HepG2 (cell line): ENCODE results near the gene CIB2. TPM values are rescaled to one million over a fixed set of nuclear protein-coding genes. Genes with fewer than 3 reads are reported as not detected.
A peak's percentile ranks its signal among the peaks of the same experiment; 100 is the strongest.

Source experiments
- CCDC6 ChIP-seq: sonication (generic); formaldehyde crosslinking; IDR thresholded peaks from 2 replicates; pipeline ENCODE4 v1.8.1; 2022; ENCODE audit warnings: mild to moderate bottlenecking, missing genetic modification reagents, moderate library complexity
- CREM ChIP-seq, 2 experiments: sonication (generic) in 1 of 2; formaldehyde crosslinking in 1 of 2; IDR thresholded peaks; 2 replicates each; pipeline versions ENCODE4 v1.4.0 to v1.6.1; 2016 to 2020; ENCODE audit warnings: antibody characterized with exemption in 1 of 2, mild to moderate bottlenecking in 1 of 2, missing genetic modification reagents in 1 of 2
- HNF4A ChIP-seq: sonication (generic); formaldehyde crosslinking; IDR thresholded peaks from 2 replicates; pipeline ENCODE4 v1.4.0; 2020; ENCODE audit warnings: missing genetic modification reagents
- MNT ChIP-seq: fragments of 450-650 bp; IDR thresholded peaks from 2 replicates; pipeline ENCODE4 v1.6.1; 2016
- NAIF1 ChIP-seq: sonication (generic); formaldehyde crosslinking; IDR thresholded peaks from 2 replicates; pipeline ENCODE4 v1.5.0; 2020; ENCODE audit warnings: mild to moderate bottlenecking, missing genetic modification reagents, borderline replicate concordance
- NCOA2 ChIP-seq: sonication (generic); formaldehyde crosslinking; IDR thresholded peaks from 2 replicates; pipeline ENCODE4 v1.8.0; 2022; ENCODE audit warnings: inconsistent platforms
- PATZ1 ChIP-seq: sonication (generic); formaldehyde crosslinking; IDR thresholded peaks from 2 replicates; pipeline ENCODE4 v1.4.0; 2020; ENCODE audit warnings: missing genetic modification reagents
- TAF15 ChIP-seq: fragments of 200-400 bp; formaldehyde crosslinking; IDR thresholded peaks from one replicate; pipeline ENCODE4 v1.6.1; 2018; ENCODE audit warnings: mild to moderate bottlenecking, low read depth, low read length; ENCODE audit not compliant: poor library complexity, severe bottlenecking
- TFAP4 ChIP-seq: sonication (generic); IDR thresholded peaks from 2 replicates; pipeline ENCODE4 v1.6.1; 2016; ENCODE audit warnings: low read depth, borderline replicate concordance
- ZNF17 ChIP-seq: sonication (generic); formaldehyde crosslinking; IDR thresholded peaks from 2 replicates; pipeline ENCODE4 v1.5.0; 2020; ENCODE audit warnings: mild to moderate bottlenecking, missing genetic modification reagents
- ZNF430 ChIP-seq: sonication (generic); formaldehyde crosslinking; IDR thresholded peaks from 2 replicates; pipeline ENCODE4 v1.9.0; 2021; ENCODE audit warnings: mild to moderate bottlenecking, missing genetic modification reagents
- ZNF569 ChIP-seq: sonication (generic); formaldehyde crosslinking; IDR thresholded peaks from 2 replicates; pipeline ENCODE4 v1.5.0; 2020; ENCODE audit warnings: mild to moderate bottlenecking, missing genetic modification reagents, moderate library complexity, borderline replicate concordance
- ZNF674 ChIP-seq: sonication (generic); formaldehyde crosslinking; IDR thresholded peaks from 2 replicates; pipeline ENCODE4 v1.5.0; 2020; ENCODE audit warnings: low read depth, mild to moderate bottlenecking, missing genetic modification reagents
- polyA plus RNA-seq, 8 experiments: library from polyadenylated mRNA; depleted of rRNA in 3 of 8; stranded (reverse) in 7 of 8; unstranded in 1 of 8; fragments of >200 nt; fragmentation: Illumina TruSeq in 4 of 8; extraction: Trizol in 4 of 8; gene quantifications; 2 replicates each; pipeline versions ENCODE4 v1.2.1 to v1.2.3, GENCODE V29; 2011 to 2016; ENCODE audit warnings: low read depth in 4 of 8, missing spikeins in 1 of 8, mixed read lengths in 1 of 8; ENCODE audit not compliant: insufficient read depth in 1 of 8
- total RNA-seq, 5 experiments: library from RNA; depleted of rRNA; stranded (reverse); fragments of >200 nt; fragmentation: Illumina TruSeq; extraction: Trizol; gene quantifications; 2 replicates each; pipeline ENCODE4 v1.2.3, GENCODE V29; 2016; ENCODE audit warnings: low read depth in 1 of 5
- TF ChIP-seq, protein P1 (sequence below): sonication (generic); formaldehyde crosslinking; IDR thresholded peaks from 2 replicates; pipeline ENCODE4 v1.5.0; 2020; ENCODE audit warnings: missing genetic modification reagents
- TF ChIP-seq, protein P2 (sequence below): sonication (generic); formaldehyde crosslinking; IDR thresholded peaks from 2 replicates; pipeline ENCODE4 v1.4.0; 2020; ENCODE audit warnings: missing genetic modification reagents, borderline replicate concordance
- TF ChIP-seq, protein P3 (sequence below): sonication (generic); formaldehyde crosslinking; IDR thresholded peaks from 2 replicates; pipeline ENCODE4 v1.4.0; 2020; ENCODE audit warnings: mild to moderate bottlenecking, low read depth, missing genetic modification reagents

CIB2 gene
- total and polyA plus RNA-seq, 2 of the 13 experiments (the other 11 are each of a cell fraction or from before 2014, with no cell fraction given), result 1.4 to 1.5 TPM

GRCh38 chr15:78055919-78056713, 75.1 kb downstream of the CIB2 start (continued):
- TF ChIP-seq PATZ1 (CRISPR knock-in tag), result 0 out of 2 replicates have a peak, but pooled peaks have one; percentile 6
- no peak for TF ChIP-seq CCDC6 (CRISPR knock-in tag)
- no peak for TF ChIP-seq NAIF1
- TF ChIP-seq MNT, result no peak
- TF ChIP-seq, protein P1, sequence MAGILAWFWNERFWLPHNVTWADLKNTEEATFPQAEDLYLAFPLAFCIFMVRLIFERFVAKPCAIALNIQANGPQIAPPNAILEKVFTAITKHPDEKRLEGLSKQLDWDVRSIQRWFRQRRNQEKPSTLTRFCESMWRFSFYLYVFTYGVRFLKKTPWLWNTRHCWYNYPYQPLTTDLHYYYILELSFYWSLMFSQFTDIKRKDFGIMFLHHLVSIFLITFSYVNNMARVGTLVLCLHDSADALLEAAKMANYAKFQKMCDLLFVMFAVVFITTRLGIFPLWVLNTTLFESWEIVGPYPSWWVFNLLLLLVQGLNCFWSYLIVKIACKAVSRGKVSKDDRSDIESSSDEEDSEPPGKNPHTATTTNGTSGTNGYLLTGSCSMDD (CRISPR knock-in tag), result no peak
- TF ChIP-seq, protein P2, sequence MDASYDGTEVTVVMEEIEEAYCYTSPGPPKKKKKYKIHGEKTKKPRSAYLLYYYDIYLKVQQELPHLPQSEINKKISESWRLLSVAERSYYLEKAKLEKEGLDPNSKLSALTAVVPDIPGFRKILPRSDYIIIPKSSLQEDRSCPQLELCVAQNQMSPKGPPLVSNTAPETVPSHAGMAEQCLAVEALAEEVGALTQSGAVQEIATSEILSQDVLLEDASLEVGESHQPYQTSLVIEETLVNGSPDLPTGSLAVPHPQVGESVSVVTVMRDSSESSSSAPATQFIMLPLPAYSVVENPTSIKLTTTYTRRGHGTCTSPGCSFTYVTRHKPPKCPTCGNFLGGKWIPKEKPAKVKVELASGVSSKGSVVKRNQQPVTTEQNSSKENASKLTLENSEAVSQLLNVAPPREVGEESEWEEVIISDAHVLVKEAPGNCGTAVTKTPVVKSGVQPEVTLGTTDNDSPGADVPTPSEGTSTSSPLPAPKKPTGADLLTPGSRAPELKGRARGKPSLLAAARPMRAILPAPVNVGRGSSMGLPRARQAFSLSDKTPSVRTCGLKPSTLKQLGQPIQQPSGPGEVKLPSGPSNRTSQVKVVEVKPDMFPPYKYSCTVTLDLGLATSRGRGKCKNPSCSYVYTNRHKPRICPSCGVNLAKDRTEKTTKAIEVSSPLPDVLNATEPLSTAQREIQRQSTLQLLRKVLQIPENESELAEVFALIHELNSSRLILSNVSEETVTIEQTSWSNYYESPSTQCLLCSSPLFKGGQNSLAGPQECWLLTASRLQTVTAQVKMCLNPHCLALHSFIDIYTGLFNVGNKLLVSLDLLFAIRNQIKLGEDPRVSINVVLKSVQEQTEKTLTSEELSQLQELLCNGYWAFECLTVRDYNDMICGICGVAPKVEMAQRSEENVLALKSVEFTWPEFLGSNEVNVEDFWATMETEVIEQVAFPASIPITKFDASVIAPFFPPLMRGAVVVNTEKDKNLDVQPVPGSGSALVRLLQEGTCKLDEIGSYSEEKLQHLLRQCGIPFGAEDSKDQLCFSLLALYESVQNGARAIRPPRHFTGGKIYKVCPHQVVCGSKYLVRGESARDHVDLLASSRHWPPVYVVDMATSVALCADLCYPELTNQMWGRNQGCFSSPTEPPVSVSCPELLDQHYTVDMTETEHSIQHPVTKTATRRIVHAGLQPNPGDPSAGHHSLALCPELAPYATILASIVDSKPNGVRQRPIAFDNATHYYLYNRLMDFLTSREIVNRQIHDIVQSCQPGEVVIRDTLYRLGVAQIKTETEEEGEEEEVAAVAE (CRISPR knock-in tag), result no peak
- no peak for TF ChIP-seq NCOA2
- no peak for TF ChIP-seq ZNF17
- no peak for TF ChIP-seq ZNF674
- no peak for TF ChIP-seq ZNF430
- TF ChIP-seq ZNF569 (CRISPR knock-in tag), result no peak
- TF ChIP-seq HNF4A (CRISPR knock-in tag), result peak; percentile 83
- no peak for TF ChIP-seq TAF15
- TF ChIP-seq TFAP4, result no peak
- TF ChIP-seq, protein P3, sequence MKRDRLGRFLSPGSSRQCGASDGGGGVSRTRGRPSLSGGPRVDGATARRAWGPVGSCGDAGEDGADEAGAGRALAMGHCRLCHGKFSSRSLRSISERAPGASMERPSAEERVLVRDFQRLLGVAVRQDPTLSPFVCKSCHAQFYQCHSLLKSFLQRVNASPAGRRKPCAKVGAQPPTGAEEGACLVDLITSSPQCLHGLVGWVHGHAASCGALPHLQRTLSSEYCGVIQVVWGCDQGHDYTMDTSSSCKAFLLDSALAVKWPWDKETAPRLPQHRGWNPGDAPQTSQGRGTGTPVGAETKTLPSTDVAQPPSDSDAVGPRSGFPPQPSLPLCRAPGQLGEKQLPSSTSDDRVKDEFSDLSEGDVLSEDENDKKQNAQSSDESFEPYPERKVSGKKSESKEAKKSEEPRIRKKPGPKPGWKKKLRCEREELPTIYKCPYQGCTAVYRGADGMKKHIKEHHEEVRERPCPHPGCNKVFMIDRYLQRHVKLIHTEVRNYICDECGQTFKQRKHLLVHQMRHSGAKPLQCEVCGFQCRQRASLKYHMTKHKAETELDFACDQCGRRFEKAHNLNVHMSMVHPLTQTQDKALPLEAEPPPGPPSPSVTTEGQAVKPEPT (CRISPR knock-in tag), result no peak
- TF ChIP-seq CREM (IDR thresholded peaks at IDR 0.05), result peak; percentile 24; the same call in 1 of the 2 replicates
- TF ChIP-seq CREM (CRISPR knock-in tag; IDR thresholded peaks at IDR 0.05), result no peak
